ENCODE measurements around the gene PLPPR5.

GRCh38 chr1:98908980-98909379, 95.7 kb downstream of the PLPPR5 start:
- TF ChIP-seq CTCF (optimal IDR thresholded peaks at IDR 0.05 in 1 of 3, IDR thresholded peaks at IDR 0.05 in 1 of 3, conservative IDR thresholded peaks at IDR 0.05 in 1 of 3; ENCODE audit: extremely low read depth in 1 of 3, insufficient read depth in 2 of 3, low read length in 3 of 3) (no peak), EZH2 (IDR thresholded peaks at IDR 0.05; ENCODE audit: low read length) (no peak)
